Keratinocyte (primary cell): ENCODE results near the gene GRIK4. TPM values are rescaled to one million over a fixed set of nuclear protein-coding genes. Genes with fewer than 3 reads are reported as not detected.

Experiments
- DNase-seq: peaks from one replicate; pipeline ENCODE4 v3.0.0-alpha.2; 2011; ENCODE audit warnings: low read depth, missing footprints, low spot score
- FAIRE-seq: peaks from 2 replicates; lab custom pipeline; 2011; peaks lifted over from hg19 to GRCh38; lab: Jason Lieb, UNC
- H2AFZ ChIP-seq: 2 replicates; pipeline ENCODE4 v1.6.0; 2012; ENCODE audit warnings: low read length, control low read depth, inconsistent platforms; ENCODE audit not compliant: control insufficient read depth
- H3K27ac ChIP-seq: 2 replicates; pipeline ENCODE4 v1.5.1; 2011; ENCODE audit warnings: low read length; ENCODE audit not compliant: control insufficient read depth, insufficient read depth
- H3K27me3 ChIP-seq: 3 replicates; pipeline ENCODE4 v1.6.0; 2011; ENCODE audit warnings: low read length; ENCODE audit not compliant: control insufficient read depth, insufficient read depth; ENCODE audit errors: extremely low read depth
- H3K36me3 ChIP-seq, 2 experiments: 2 replicates in 1 of 2; 3 replicates in 1 of 2; pipeline ENCODE4 v1.5.1; 2011; ENCODE audit warnings: low read length in 2 of 2, mild to moderate bottlenecking in 1 of 2; ENCODE audit not compliant: control insufficient read depth in 2 of 2, insufficient read depth in 2 of 2; ENCODE audit errors: extremely low read depth in 1 of 2
- H3K4me1 ChIP-seq: 3 replicates; pipeline ENCODE4 v1.5.1; 2011; ENCODE audit warnings: low read length; ENCODE audit not compliant: control insufficient read depth, insufficient read depth; ENCODE audit errors: extremely low read depth
- H3K4me2 ChIP-seq: 3 replicates; pipeline ENCODE4 v1.6.0; 2011; ENCODE audit warnings: low read depth, low read length; ENCODE audit not compliant: control insufficient read depth, insufficient read depth; ENCODE audit errors: extremely low read depth
- H3K4me3 ChIP-seq, 3 experiments: fragments of 200-600 bp in 1 of 3; sonication (generic) in 1 of 3; 2 replicates in 2 of 3; 3 replicates in 1 of 3; pipeline ENCODE4 v1.5.1; 2011 to 2016; ENCODE audit warnings: low read length in 3 of 3, mild to moderate bottlenecking in 3 of 3, control low read depth in 2 of 3, inconsistent platforms in 1 of 3, low read depth in 1 of 3, mixed read lengths in 1 of 3, mixed run types in 1 of 3, moderate library complexity in 1 of 3; ENCODE audit not compliant: control insufficient read depth in 2 of 3, insufficient read depth in 2 of 3; ENCODE audit errors: extremely low read depth in 1 of 3
- H3K79me2 ChIP-seq: 2 replicates; pipeline ENCODE4 v1.6.0; 2012; ENCODE audit warnings: low read length; ENCODE audit not compliant: control insufficient read depth, insufficient read depth
- H3K9ac ChIP-seq: 3 replicates; pipeline ENCODE4 v1.6.0; 2011; ENCODE audit warnings: low read length; ENCODE audit not compliant: control insufficient read depth, insufficient read depth; ENCODE audit errors: extremely low read depth
- H3K9me1 ChIP-seq: 3 replicates; pipeline ENCODE4 v1.6.0; 2011; ENCODE audit warnings: low read length; ENCODE audit not compliant: control insufficient read depth, insufficient read depth; ENCODE audit errors: extremely low read depth
- H3K9me3 ChIP-seq: 2 replicates; pipeline ENCODE4 v1.5.1; 2012; ENCODE audit warnings: low read depth, low read length; ENCODE audit not compliant: control insufficient read depth
- H4K20me1 ChIP-seq: 3 replicates; pipeline ENCODE4 v1.6.0; 2011; ENCODE audit warnings: low read length; ENCODE audit not compliant: control insufficient read depth, insufficient read depth; ENCODE audit errors: extremely low read depth
- EZH2 ChIP-seq: IDR thresholded peaks from one replicate; pipeline ENCODE4 v1.6.1; 2012; ENCODE audit warnings: inconsistent platforms, mild to moderate bottlenecking, low read length, moderate library complexity
- dilution Hi-C: fragments of 300-500 bp; cut with MboI; formaldehyde crosslinking; loops from one replicate; pipeline ENCODE4 v1.7.0; 2020; ENCODE audit warnings: low sequenced_read_pairs; ENCODE audit not compliant: extremely low pct_ligation_motif_present
- polyA plus RNA-seq, 5 experiments: library from polyadenylated mRNA; depleted of rRNA in 3 of 5; stranded (reverse) in 3 of 5; stranded (forward) in 1 of 5; unstranded in 1 of 5; fragments of >200 nt; gene quantifications; 1 replicate in 1 of 5; 2 replicates in 3 of 5; 3 replicates in 1 of 5; pipeline versions ENCODE4 v1.2.1 to v1.2.3, GENCODE V29; 2011 to 2012; ENCODE audit warnings: missing spikeins in 2 of 5, low read depth in 1 of 5, low replicate concordance in 1 of 5
- TF ChIP-seq, protein P1 (sequence below), 3 experiments: IDR thresholded peaks in 1 of 3; conservative IDR thresholded peaks in 1 of 3; optimal IDR thresholded peaks in 1 of 3; 2 replicates in 2 of 3; 3 replicates in 1 of 3; pipeline versions ENCODE3 to v1.5.1; 2011; ENCODE audit warnings: low read length in 3 of 3, mild to moderate bottlenecking in 3 of 3, moderate library complexity in 2 of 3, control low read depth in 1 of 3, inconsistent platforms in 1 of 3; ENCODE audit not compliant: insufficient read depth in 2 of 3; ENCODE audit errors: extremely low read depth in 1 of 3

Gene GRIK4
- polyA plus RNA-seq, 1 donor (not counting 4 experiments of a cell fraction or from before 2014, with no cell fraction given) = not detected

DNA sequence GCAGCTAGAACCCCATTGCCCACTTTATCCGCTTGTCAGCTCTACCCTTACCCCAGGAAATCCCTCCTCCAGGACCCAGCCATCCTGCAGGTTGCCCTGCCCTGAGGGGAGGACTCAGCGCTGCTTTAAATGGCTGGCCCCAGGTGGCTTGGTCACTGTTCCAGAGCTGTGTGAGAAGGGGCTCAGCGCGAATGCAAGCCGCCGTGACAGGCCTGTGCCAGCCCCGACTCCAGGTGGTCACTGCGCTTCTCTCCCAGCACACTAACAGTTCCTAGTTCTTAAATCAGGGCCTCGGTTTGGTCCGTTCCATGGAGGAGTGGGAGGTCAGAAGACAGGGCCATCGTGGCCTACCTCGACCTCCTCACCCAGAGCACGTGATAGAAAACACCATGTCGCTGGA, 446.6 kb downstream of the GRIK4 start:
- Histone ChIP-seq H3K9ac (no peak overlapping the region), H3K9me3 (no peaks in the 10 kb centered on the region), H2AFZ (no peak overlapping the region), H3K4me1 (peaks cover 6% of the 10 kb centered on the region), H3K9me1 (no peaks in the 10 kb centered on the region), H4K20me1 (no peaks in the 10 kb centered on the region), H3K27ac (no peak overlapping the region), H3K27me3 (no peaks in the 10 kb centered on the region), H3K79me2 (no peaks in the 10 kb centered on the region), H3K4me3 (no peak overlapping the region), H3K4me2 (no peak overlapping the region), H3K36me3 (no peaks in the 10 kb centered on the region)
- DNase-seq (no peak), FAIRE-seq (no peak)
- TF ChIP-seq EZH2 = no peak
- TF ChIP-seq, protein P1, sequence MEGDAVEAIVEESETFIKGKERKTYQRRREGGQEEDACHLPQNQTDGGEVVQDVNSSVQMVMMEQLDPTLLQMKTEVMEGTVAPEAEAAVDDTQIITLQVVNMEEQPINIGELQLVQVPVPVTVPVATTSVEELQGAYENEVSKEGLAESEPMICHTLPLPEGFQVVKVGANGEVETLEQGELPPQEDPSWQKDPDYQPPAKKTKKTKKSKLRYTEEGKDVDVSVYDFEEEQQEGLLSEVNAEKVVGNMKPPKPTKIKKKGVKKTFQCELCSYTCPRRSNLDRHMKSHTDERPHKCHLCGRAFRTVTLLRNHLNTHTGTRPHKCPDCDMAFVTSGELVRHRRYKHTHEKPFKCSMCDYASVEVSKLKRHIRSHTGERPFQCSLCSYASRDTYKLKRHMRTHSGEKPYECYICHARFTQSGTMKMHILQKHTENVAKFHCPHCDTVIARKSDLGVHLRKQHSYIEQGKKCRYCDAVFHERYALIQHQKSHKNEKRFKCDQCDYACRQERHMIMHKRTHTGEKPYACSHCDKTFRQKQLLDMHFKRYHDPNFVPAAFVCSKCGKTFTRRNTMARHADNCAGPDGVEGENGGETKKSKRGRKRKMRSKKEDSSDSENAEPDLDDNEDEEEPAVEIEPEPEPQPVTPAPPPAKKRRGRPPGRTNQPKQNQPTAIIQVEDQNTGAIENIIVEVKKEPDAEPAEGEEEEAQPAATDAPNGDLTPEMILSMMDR (optimal IDR thresholded peaks at IDR 0.05 in 1 of 3, IDR thresholded peaks at IDR 0.05 in 1 of 3, conservative IDR thresholded peaks at IDR 0.05 in 1 of 3; ENCODE audit: extremely low read depth in 1 of 3, insufficient read depth in 2 of 3, low read length in 3 of 3) = no peak
- dilution Hi-C loops = no loop called here

DNA sequence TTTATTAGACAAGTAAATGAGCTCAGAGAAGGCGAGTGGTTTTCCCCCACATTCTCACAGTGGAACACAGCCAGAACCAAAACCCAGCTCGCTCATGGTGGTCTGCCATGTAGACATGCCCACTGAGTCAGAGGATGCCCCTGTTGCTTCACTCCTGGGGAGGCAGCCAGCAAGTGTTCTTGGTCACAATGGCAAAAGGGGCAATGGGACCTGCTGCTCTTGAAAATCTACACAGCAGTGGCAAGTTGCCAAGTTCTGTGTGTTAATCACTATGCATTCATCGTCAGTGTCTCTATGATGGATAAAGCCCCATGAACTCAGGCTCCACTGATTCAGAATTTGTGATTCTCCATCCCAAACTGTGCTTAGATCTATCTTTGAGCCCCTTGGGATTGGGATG, 447.6 kb downstream of the GRIK4 start:
- Histone ChIP-seq H3K9me1 (no peaks in the 10 kb centered on the region), H3K9ac (no peak overlapping the region), H3K79me2 (no peaks in the 10 kb centered on the region), H3K27me3 (no peaks in the 10 kb centered on the region), H2AFZ (no peak overlapping the region), H4K20me1 (no peaks in the 10 kb centered on the region), H3K4me2 (no peak overlapping the region), H3K9me3 (no peaks in the 10 kb centered on the region), H3K4me1 (peaks cover 6% of the 10 kb centered on the region), H3K27ac (no peak overlapping the region), H3K4me3 (no peak overlapping the region), H3K36me3 (no peaks in the 10 kb centered on the region)
- dilution Hi-C loops = no loop called here
- TF ChIP-seq, protein P1 (optimal IDR thresholded peaks at IDR 0.05 in 1 of 3, IDR thresholded peaks at IDR 0.05 in 1 of 3, conservative IDR thresholded peaks at IDR 0.05 in 1 of 3; ENCODE audit: extremely low read depth in 1 of 3, insufficient read depth in 2 of 3, low read length in 3 of 3) = no peak
- no peak for TF ChIP-seq EZH2
- DNase-seq (no peak), FAIRE-seq (no peak)
